ENCODE results near the gene RPS18.
"Not testable (repeated sequence)": the region's sequence is repeated elsewhere in the genome, so short reads cannot be mapped to it uniquely, and the experiment has no call there.

RPS18 gene

GRCh38 chr6:33273129-33273923 is 1.5 kb downstream of the RPS18 start:
- no peak for FAIRE-seq

GRCh38 chr6:33273924-33274902 is 2.3 kb downstream of the RPS18 start:
- FAIRE-seq = no peak

- FAIRE-seq = not testable (repeated sequence)
These were observed 4.1 kb downstream of the RPS18 start for GRCh38 chr6:33275795-33276580.

GRCh38 chr6:33276581-33276863 is 4.6 kb downstream of the RPS18 start:
- FAIRE-seq = no peak

GRCh38 chr6:33276864-33277662 is 5.2 kb downstream of the RPS18 start, which contains the start of gene B3GALT4:
TSS of gene B3GALT4 (plus strand) at chr6:33277123. CDS start at chr6:33277420, 297 bp downstream.
- FAIRE-seq = no peak

- FAIRE-seq = no peak
These were observed 6.0 kb downstream of the RPS18 start for GRCh38 chr6:33277663-33278391.

GRCh38 chr6:33278392-33278741 is 6.5 kb downstream of the RPS18 start:
- no peak for FAIRE-seq

- no peak for FAIRE-seq
These were observed 6.9 kb downstream of the RPS18 start for GRCh38 chr6:33278810-33279209.

- no peak for FAIRE-seq
These were observed 7.4 kb downstream of the RPS18 start for GRCh38 chr6:33279257-33279695.

- no peak for FAIRE-seq
These were observed 8.2 kb downstream of the RPS18 start for GRCh38 chr6:33279971-33280511.

GRCh38 chr6:33280539-33280938 is 8.7 kb downstream of the RPS18 start:
- FAIRE-seq = no peak

GRCh38 chr6:33285214-33285613 is 13.3 kb downstream of the RPS18 start:
- not testable (repeated sequence) for FAIRE-seq

GRCh38 chr6:33286946-33287914 is 15.4 kb downstream of the RPS18 start:
- FAIRE-seq = no peak

GRCh38 chr6:33288141-33288920 is 16.5 kb downstream of the RPS18 start:
- no peak for FAIRE-seq

GRCh38 chr6:33288921-33289783 is 17.3 kb downstream of the RPS18 start, which contains the start of the genes PFDN6 and WDR46:
TSS of gene PFDN6 (plus strand) at chr6:33289601. CDS start at chr6:33289857, 256 bp downstream.
TSS of gene WDR46 (minus strand) at chr6:33289239. CDS start at chr6:33289170, 69 bp downstream.
- no peak for FAIRE-seq

GRCh38 chr6:33289784-33290315 is 18.0 kb downstream of the RPS18 start:
- no peak for FAIRE-seq

GRCh38 chr6:33290459-33290858 is 18.6 kb downstream of the RPS18 start:
- no peak for FAIRE-seq

Measured in endometrium (tissue), 2 donors.